Right renal cortex interstitium (tissue), 3 donors: ENCODE results near the gene RIOK3. TPM values are rescaled to one million over a fixed set of nuclear protein-coding genes. Genes with fewer than 3 reads are reported as not detected.
"Not testable (repeated sequence)": the region's sequence is repeated elsewhere in the genome, so short reads cannot be mapped to it uniquely, and the experiment has no call there.

Source experiments
- DNase-seq, 3 donors: peaks; one replicate each; pipeline ENCODE4 v3.0.0-alpha.2; 2013; ENCODE audit warnings: low read depth in 3 of 3, low spot score in 2 of 3
- polyA plus RNA-seq, 3 donors: library from polyadenylated mRNA; unstranded; fragments of 120-200 nt; gene quantifications; one replicate each; pipeline ENCODE4 v1.2.1, GENCODE V29; 2013; ENCODE audit not compliant: insufficient read length in 3 of 3

Gene RIOK3
- polyA plus RNA-seq, 3 donors, result 71.9 to 75.9 (median 73.8) TPM

DNA sequence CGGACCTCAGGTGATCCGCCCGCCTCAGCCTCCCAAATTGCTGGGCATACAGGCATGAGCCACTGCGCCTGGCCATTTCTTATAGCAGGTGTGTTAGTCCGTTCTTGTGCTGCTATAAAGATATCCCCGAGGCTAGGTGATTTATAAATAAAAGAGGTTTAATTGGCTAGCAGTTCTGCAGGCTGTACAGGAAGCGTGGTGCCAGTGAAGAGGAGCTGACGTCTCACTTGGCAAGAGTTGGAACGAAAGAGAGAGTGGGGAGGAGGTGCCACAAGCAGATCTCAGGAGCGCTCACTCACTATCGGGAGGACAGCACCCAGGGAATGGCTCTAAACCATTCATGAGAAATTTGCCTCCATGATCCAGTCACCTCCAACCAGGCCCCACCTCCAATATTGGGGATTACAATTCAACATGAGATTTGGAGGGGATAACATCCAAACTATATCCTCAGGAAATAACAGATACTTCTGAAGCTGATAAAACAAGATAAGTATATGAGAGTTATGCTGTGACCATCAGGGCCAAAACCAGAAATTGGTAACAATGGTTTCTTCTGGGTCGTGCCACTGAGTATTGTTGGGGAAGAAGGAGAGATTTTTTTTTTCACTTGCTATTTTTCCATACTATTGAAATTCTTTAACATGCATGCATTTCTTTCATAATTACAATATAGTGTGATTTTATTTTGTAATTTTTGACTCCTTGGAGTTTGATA, 42.8 kb downstream of the RIOK3 start:
- DNase-seq, result no peak

DNA sequence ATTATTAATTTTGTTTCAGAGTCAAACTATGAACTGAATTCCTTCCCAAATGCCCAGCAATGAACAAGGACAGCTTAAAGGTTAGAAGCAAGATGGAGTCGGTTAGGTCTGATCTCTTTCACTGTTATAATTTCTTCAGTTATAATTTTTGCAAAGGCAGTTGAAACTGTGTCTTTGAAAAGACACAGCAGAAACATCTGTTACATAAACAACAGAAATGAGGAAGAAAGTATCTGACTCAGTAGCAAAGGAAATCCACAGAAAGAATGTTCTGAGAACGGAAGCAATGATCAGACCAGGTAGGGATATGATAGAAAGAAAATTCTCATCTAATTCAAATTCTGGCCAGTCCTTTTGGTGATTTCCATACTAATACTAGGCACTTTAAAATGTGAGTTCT, 45.0 kb downstream of the RIOK3 start:
- DNase-seq, result no peak

DNA sequence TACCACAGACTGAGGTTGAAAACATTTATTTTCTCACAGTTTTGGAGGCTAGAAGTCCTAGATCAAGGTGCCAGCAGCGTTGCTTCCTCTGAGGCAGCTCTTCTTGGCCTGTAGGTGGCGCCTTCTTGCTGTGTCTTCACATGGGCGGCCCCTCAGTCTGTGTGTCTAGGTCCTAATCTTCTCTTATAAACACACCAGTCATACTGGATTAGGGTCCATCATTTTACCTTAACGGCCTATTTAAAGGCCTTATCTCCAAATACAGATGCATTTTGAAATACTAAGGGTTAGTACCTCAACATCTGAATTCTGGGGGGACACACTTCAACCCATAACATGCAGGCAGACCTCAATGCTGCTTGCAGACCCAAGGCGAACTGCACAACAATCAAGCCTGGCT, 45.8 kb downstream of the RIOK3 start:
- DNase-seq, result peak in 1 of 3 donors; percentile 37

DNA sequence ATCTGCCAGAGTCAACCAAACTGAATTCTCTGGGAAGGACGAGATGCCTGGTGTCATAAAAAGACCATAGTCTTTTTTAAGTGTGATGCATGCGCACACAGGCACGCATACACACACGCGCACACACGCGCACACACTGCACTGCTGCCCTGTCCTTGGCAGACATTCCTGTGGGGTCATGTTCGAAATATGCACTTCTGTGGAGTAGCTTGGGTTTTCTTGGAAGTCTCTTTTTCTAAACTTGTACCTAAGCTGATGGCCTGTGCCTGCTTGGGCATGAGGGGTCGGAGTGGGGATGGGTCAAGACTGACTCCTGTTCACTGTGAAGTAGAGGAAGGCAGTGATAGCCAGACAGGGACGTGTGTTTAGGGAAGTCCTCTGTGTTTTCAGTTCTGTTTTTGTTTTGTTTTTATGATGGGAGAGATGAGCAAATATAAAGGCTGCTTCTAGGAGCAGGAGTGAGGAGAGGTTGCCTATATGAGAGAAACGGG, 46.2 kb downstream of the RIOK3 start:
- no peak for DNase-seq

DNA sequence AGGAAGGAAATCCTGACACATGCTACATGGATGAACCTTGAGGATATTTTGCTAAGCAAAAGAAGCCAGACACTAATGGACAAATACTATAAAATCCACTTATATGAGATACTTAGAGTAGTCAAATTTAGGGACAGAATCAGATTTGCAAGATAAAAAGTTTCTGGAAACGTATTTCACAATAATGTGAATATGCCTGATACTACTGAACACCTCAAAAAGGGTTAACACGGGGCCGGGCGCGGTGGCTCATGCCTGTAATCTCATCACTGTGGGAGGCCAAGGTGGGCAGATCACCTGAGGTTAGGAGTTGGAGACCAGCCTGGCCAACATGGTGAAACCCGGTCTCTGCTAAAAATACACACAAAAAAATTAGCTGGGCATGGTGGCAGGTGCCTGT, 48.5 kb downstream of the RIOK3 start:
- DNase-seq, result no peak

DNA sequence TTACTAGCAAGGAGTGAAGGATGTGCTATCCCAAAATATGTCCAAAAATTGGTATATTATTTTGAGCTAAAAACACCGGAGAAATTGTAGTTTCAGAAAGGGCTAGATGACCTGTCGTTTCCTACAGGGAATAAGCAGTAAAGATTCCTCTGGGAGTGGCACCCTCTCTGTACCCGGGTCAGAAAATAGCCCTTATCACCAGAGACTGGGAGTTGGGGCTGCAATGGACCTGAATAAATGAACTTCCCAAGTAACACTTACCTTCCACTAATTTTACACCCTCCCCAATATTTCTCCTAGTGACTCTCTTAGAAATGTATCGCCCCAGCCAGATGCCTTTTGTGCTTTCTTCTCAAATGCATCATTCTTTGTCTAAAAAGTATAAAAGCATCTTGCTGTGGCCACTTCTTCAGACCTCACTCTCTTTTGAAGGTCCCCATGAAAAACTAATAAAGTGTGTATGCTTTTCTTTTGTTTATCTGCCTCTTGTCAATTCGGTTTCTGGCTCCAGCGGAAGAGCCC, 49.5 kb downstream of the RIOK3 start:
- DNase-seq, result no peak

DNA sequence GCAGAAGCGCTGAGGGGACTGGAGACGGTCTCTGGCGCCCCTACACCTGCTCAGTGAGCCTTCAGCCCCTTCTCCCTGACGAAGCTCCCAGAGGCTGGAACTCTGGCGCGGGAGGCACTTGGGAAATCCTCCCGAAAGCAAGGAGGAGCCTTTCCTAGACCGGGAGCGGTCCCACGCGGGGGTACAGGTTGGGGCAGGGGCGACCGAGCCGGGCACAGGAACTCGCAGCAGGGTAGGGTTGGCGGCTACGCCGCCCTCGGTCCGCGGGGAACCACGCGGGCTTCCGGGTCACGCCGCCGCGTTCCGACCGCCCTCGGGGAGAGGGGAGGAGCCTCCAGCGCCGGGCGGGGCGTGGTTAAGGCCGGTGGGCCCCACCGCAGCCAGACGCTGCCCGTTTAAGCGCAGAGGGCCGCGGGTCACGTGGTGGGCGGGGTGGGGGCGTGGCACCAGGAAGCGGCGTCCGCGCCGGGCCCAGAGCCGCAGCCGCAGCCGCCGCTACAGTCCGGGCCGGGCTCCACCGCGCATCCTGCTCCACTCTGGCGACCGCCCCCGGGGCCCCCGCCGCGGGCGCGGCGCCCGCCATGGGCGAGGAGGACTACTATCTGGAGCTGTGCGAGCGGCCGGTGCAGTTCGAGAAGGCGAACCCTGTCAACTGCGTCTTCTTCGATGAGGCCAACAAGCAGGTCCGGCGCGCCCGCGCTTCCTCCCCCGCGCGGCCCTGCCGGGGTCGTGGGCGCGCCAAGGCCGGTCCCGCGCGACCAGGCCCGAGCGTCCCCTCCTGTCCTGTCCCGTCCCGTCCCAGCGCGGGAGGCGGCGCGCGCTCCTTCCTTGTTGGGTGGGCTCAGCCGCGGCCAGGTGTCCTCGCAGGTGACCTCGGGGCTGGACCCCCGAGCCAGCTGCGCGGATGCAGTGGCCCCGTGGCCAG, 50.2 kb downstream of the RIOK3 start, which contains the start of gene RMC1:
Gene RMC1 (plus strand): TSS at position 474 of the 925 bp plus-strand sequence. CDS start 108 bp downstream, at position 582.
- peak; percentile 83 to 88 (median 86) for DNase-seq

DNA sequence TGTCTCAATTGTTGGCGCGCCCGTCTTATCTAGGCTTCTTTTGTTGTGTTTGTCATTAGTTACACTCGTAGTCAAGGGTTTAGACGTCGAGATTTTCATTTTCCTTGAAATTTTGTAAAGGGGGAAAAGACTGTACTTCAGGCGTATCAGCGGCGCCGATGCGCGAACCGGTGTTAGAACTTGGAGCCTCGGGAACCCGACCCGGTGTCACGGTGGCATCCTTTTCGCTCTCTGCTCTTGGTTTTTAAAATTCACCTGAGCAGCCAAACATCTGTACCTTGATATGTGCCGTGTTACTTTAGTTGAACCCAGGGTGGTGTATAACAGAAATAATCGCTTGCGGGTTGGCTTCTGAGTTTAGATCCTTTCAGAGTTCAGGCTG, 50.9 kb downstream of the RIOK3 start:
- no peak for DNase-seq

DNA sequence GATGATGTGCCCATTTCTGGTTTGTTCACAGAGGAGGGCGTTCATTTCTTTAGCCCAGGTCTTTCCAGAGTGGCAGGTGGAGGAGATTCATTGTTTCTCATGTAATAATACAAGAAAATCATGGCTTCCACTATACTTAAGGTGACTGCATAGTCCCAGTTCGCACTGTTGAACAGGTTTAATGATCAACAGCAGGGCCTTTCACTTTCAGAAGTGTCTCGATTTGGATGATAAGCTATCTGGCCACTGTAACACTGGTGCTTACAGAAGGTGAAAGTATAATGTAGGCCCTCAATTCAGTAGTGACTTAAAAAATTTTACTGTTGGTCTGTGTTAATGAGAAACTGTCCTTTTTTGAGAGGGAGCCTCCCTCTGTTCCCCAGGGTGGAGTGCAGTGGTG, 51.6 kb downstream of the RIOK3 start:
- no peak for DNase-seq

DNA sequence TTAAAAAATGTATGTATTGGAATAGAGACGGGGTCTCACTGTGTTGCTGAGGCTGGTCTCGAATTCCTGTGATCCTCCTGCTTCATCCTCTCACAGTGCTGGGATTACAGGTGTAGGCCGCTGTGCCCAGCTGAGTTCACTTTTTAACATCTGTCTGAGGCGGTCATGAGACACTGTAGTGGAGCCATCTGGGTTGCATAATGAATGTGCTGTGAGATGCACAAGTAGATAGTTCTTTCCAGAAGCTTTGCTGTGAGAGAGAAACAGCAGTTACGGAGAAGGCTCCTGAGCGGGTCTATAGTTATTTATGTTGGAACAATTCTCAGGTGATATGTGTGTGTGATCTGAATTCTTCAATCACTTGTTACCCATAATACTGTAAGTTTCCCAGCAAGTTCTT, 53.3 kb downstream of the RIOK3 start:
- no peak for DNase-seq

DNA sequence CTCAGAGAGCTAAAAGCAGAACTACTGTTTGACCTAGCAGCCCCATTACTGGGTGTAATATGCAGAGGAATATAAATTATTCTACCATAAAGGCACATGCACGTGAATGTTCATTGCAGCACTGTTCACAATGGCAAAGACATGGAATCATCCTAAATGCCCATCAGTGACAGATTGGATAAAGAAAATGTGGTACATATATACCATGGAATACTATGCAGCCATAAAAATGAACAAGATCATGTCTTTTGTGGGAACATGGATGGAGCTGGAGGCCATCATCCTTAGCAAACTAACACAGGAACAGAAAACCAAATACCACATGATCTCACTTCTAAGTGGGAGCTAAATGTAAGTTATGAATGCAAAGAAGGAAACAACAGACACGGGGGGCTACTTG, 57.8 kb downstream of the RIOK3 start:
- DNase-seq, result not testable (repeated sequence)

DNA sequence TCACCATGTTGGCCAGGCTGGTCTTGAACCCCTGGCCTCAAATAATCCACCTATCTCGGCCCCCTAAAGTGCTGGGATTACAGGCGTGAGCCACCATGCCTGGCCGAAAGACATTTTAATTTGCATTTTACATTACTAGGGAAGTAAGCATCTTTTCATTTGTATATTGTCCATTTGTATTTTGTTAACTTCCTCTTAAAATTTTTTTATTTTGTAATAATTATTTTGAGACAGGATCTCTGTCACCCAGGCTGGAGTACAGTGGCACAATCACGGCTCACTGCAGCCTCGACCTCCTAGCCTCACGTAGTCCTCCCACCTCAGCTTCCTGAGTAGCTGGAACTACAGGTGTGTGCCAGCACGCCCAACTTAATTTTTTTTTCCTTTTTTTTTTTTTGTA, 59.1 kb downstream of the RIOK3 start:
- DNase-seq, result not testable (repeated sequence)

DNA sequence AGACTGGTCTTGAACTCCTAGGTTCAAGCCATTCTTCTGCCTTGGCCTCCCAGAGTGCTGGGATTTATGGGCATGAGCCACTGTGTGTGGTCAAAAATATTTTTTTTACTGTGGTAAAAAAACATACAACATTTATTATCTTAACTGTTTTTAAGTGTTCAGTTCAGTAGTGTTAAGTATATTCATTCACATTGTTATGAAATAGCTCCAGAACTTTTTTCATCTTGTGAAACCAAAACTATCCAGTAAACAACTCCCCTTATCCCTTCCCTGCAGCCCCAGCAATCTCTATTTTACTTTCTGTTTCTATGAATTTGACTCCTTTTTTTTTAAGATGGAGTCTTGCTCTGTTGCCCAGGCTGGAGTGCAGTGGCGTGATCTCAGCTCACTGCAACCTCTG, 59.6 kb downstream of the RIOK3 start:
- no peak for DNase-seq

DNA sequence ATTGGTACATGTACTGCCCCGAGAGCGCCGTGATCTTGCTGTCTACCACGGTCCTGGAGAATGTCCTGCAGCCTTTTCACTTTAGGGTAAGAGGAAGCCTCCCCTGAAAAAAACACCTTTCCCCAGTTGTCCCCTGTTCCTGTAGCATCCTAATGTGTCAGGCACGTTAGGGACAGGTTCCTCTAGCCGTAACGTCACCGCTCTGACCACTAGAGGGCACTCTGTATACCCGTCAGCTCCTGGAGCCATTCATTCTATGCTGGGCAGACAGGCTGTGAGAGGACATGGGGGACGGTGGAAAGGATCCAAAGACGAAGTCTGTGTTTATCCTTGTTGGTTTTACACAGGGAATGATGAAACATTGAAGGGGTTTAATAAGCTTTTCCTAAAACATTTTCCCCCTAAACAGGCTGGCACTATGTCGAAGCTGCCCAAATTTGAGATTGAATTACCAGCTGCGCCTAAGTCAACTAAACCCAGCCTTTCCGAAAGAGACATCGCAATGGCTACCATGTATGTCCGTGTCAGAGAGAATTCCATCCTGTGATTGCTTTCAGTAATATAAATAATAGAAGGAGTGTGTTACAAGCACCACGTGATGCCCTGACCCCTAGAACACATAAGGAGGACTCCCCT, 62.9 kb downstream of the RIOK3 start:
- DNase-seq, result peak in 1 of 3 donors; percentile 59

DNA sequence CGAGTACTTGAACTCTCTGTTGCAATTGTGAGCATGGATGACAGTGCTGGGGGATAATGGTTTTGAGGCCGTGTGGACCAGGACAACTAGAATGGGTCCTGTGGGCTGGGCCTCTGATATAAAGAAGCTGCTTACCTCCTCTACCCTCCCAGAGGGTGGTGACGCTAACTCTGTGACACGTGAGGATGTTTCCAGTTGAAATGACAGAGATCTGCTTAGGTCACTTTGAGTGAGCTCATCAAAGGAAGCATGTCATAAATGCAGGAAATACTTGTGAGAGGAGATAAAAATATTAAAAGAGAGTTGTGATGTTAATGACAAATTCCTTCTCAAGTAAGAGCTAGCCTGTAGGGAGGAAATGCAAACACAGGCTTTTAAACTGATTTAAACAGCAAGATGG, 66.6 kb downstream of the RIOK3 start:
- DNase-seq, result no peak

DNA sequence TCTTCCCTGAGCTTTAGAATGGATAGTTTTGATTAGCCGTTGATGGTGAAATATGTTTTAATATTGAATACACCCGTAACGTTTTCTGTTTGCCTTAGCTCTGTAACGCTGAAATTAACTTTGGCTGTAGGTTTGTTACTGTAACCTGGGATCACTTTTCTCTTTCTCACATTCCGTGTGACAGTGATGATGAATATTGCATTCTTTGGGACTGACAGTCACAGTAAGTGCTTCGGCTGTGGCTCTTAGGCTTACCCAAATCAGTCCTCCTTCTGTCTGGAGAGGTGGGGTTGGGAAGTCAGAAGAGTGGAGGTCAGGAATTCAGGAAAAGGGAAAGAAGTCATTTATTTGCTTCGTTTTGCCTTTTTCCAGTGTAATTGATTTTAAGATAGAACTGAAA, 68.2 kb downstream of the RIOK3 start:
- no peak for DNase-seq

DNA sequence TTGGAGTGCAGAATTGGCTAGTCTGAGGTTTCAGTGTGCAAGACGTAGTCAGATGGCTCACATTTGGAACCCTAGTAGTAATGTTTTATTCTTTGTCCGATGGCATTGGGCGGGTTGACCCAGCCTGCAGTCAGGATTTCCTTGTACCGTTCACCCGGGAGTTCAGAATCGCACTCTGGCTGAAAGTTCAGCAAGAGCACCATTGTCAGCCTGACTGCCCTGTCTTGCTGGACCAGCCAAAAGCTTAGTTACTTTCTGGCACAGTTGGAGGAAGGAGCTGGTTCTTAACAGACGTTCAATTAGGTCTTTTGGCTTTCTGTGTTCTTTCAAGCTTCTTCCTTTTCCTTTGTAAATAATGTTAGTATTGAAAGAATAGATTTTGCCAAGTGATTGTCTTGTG, 68.8 kb downstream of the RIOK3 start:
- DNase-seq, result no peak

DNA sequence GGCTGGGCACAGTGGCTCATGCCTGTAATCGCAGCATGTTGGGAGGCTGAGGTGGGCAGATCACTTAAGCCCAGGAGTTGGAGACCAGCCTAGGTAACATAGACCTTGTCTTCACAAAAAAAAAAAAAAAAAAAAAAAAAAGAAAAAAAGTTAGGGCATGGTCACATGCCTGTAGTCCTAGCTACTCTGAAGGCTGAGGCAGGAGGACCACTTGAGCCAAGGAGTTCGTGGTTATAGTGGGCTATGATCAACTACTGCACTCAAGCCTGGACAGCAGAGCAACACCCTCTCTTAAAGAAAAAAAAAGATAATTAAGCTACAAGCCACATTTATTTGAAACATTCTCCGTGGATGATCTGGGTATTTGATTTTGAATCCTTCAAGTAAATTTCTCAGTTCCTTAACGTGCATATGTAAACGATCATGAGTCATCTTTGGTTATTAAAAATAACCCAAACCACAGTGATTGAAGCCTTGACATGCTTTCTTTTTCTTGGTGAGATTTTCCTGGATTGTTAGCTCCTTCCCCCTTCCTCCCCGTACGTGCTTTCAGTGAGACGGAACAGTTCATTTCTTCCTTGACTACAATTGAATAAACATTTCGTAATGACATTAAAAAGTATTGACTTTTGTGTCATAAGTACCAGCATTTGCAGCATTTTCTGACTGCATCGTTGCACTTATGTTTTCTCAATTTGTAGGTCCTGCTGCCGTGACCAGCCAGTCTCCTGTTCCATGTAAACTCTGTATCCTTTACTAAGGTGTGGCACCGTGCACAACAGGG, 70.5 kb downstream of the RIOK3 start:
- no peak for DNase-seq

DNA sequence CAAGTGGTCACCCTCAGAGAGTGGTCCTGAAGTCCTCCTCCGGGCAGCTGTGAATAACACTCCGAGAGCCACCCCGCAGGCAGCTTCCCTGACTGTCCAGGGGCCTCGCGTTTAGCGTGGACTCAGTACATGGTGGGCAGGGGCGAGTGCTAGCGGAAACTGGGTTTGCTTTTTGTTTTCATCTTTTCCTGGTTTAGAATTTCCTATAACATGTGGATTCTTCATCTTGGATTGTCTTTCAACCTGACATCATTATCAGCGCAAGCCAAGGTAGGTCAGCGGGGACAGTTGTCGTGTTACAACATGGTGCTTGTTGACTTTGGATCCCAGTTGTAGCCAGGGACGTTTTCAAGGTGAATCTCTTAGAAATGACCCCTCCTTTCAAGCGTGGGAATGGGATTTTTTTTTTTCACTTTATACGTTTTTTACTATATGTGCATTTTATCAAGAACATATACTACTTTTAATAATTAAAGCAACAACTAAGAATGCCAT, 71.2 kb downstream of the RIOK3 start:
- DNase-seq, result no peak

DNA sequence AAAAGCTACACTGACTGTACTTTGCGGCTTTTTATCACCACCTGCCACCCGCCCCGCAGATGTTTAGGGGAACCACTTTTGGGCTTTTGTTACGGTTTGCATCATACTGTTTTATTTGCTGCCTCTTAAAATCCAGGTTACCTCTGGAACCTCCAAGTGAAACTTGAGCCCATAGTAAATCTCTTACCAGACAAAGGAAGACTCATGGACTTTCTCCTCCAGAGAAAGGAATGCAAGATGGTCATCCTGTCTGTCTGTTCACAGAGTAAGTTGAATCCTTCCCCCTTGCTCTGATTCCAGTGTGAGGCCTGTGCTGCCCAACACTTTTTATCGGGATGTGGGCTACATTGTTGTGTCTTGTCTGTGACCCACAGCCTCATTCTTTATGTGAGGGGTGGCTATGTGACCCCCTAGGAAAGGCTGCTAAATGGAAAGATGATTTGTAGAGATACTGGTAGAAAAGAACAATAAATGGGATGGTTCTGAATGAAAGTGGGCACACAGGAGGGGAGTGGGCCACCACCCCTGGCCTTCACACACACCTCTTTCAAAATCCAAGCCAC, 73.5 kb downstream of the RIOK3 start:
- no peak for DNase-seq
